ENCODE data around the gene NFYB.

The NFYB gene

GRCh38 chr12:104073699-104074098, 64.3 kb downstream of the NFYB start:
- TF ChIP-seq EZH2phosphoT487 (IDR thresholded peaks at IDR 0.05; ENCODE audit: borderline replicate concordance, low read length) = no peak
- no peak for TF ChIP-seq CTCF (IDR thresholded peaks at IDR 0.05; ENCODE audit: low read depth, low read length, poor library complexity, severe bottlenecking)
- Histone ChIP-seq H3K27ac (ENCODE audit: low read depth, low read length) (no peak overlapping the region), H3K27me3 (ENCODE audit: control insufficient read depth, low read length) (no peaks in the 10 kb centered on the region), H3K4me2 (ENCODE audit: low read length) (no peak overlapping the region), H3K4me1 (ENCODE audit: control insufficient read depth, low read length) (no peaks in the 10 kb centered on the region), H3K9me3 (ENCODE audit: control insufficient read depth, insufficient read depth, low read length) (no peaks in the 10 kb centered on the region), H4K20me1 (ENCODE audit: control insufficient read depth, insufficient read depth, low read depth, low read length) (no peaks in the 10 kb centered on the region), H3F3A (ENCODE audit: control insufficient read depth, insufficient read depth) (no peaks in the 10 kb centered on the region), H3K4me3 (ENCODE audit: low read length) (no peak overlapping the region), H3K36me3 (ENCODE audit: control insufficient read depth, low read length) (no peaks in the 10 kb centered on the region), H3K79me2 (ENCODE audit: control insufficient read depth, low read length) (no peaks in the 10 kb centered on the region), H3K9me2 (replicated peaks; ENCODE audit: control insufficient read depth, low read length) (no peaks in the 10 kb centered on the region)

- Histone ChIP-seq H3K79me2 (ENCODE audit: control insufficient read depth, low read length) (no peaks in the 10 kb centered on the region), H3K36me3 (ENCODE audit: control insufficient read depth, low read length) (peaks cover 2% of the 10 kb centered on the region; the same call in 1 of the 2 replicates), H3K27ac (ENCODE audit: low read depth, low read length) (no peak overlapping the region), H3K4me1 (ENCODE audit: control insufficient read depth, low read length) (no peaks in the 10 kb centered on the region), H3K4me3 (ENCODE audit: low read length) (no peak overlapping the region), H4K20me1 (ENCODE audit: control insufficient read depth, insufficient read depth, low read depth, low read length) (no peaks in the 10 kb centered on the region), H3F3A (ENCODE audit: control insufficient read depth, insufficient read depth) (no peaks in the 10 kb centered on the region), H3K4me2 (ENCODE audit: low read length) (no peak overlapping the region), H3K9me3 (ENCODE audit: control insufficient read depth, insufficient read depth, low read length) (no peaks in the 10 kb centered on the region), H3K27me3 (ENCODE audit: control insufficient read depth, low read length) (no peaks in the 10 kb centered on the region), H3K9me2 (replicated peaks; ENCODE audit: control insufficient read depth, low read length) (no peaks in the 10 kb centered on the region)
- TF ChIP-seq EZH2phosphoT487 (IDR thresholded peaks at IDR 0.05; ENCODE audit: borderline replicate concordance, low read length) (no peak), CTCF (IDR thresholded peaks at IDR 0.05; ENCODE audit: low read depth, low read length, poor library complexity, severe bottlenecking) (no peak)
Observed at GRCh38 chr12:104072099-104072498, 65.9 kb downstream of the NFYB start.
